ENCODE results near the gene PYCARD.

GRCh38 chr16:31213342-31213741, 10.8 kb upstream of the PYCARD start:
- no peak for TF ChIP-seq POLR2A (IDR thresholded peaks at IDR 0.05)
- no peak for TF ChIP-seq CTCF (IDR thresholded peaks at IDR 0.05)

Data from adrenal gland (tissue), 5 donors.